Measurements from ENCODE around the gene SLC24A3.

GRCh38 chr20:19562426-19562825 lies 350.0 kb downstream of the SLC24A3 start:
- TF ChIP-seq POLR2AphosphoS5 (IDR thresholded peaks at IDR 0.05; ENCODE audit: borderline replicate concordance, low read depth, low read length) (no peak), EZH2 (IDR thresholded peaks at IDR 0.05) (no peak)
